Measurements from ENCODE around the gene HEY2. TPM values are rescaled to one million over a fixed set of nuclear protein-coding genes. Genes with fewer than 3 reads are reported as not detected.

HEY2 gene
- total and polyA plus RNA-seq, 7 experiments from 2014 or later = 0.14 to 0.46 (median 0.44) TPM; not detected in 2

DNA sequence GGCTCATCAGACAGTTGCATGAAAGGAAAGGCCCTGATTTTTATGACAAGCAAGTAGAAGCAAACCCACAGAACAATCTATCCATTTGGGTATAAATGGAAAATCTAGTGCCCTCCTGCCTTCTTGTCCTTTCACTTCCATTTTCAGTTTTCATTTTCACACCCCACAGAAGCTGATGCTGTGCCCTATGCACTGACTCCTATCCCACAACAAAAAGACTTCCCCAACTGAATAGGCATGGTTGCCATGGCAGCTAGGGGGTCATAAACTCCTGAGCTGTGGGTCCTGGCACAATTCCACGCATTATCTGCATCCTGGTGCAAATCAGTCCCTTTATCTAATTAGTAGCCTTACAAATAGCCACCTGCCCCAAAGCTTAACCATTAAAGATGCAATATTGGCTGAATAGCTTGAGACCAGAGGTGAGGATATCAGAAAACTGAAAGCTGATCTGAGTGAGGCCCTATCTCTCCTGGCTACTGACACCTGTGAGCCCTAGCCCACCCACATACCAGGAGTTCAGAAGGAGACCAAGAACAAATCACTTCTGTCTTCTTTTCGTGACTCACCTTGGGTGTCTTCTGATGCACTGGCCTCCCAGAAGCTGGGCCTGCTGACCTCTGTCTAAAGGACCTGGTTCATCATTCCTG is 34.9 kb upstream of the HEY2 start:
- Mint-ChIP-seq H3K4me1 (peaks cover 0 to 5% (median 0%) of the 10 kb centered on the region in 7 donors), H3K27me3 (peaks cover 0 to 6% (median 0%) of the 10 kb centered on the region in 5 donors), H3K4me3 (no peak overlapping the region), H3K27ac (no peak overlapping the region), H3K9me3 (peaks cover 0 to 16% (median 3%) of the 10 kb centered on the region in 11 donors), H3K36me3 (peaks cover 0 to 5% (median 0%) of the 10 kb centered on the region in 5 donors)
- CTCF ChIA-PET = no interaction called here
- no peak for ATAC-seq
- intact Hi-C loops (cut with micrococcal nuclease) = no loop called here
- Histone ChIP-seq H3K27ac (ENCODE audit: low read depth, low read length) (no peak overlapping the region), H3K27me3 (ENCODE audit: control insufficient read depth in 2 of 2, insufficient read depth in 2 of 2, low read length in 2 of 2) (no peaks in the 10 kb centered on the region), H3K36me3 (ENCODE audit: control insufficient read depth in 2 of 3, insufficient read depth in 3 of 3, low read length in 3 of 3) (no peaks in the 10 kb centered on the region), H3K9me3 (ENCODE audit: control insufficient read depth in 2 of 3, low read length in 3 of 3) (no peaks in the 10 kb centered on the region), H3K4me1 (ENCODE audit: control insufficient read depth in 2 of 2, insufficient read depth in 2 of 2, low read length in 2 of 2) (no peaks in the 10 kb centered on the region), H3K4me3 (ENCODE audit: low read length) (no peak overlapping the region)
- POLR2A ChIA-PET = no interaction called here
- no peak for DNase-seq

DNA sequence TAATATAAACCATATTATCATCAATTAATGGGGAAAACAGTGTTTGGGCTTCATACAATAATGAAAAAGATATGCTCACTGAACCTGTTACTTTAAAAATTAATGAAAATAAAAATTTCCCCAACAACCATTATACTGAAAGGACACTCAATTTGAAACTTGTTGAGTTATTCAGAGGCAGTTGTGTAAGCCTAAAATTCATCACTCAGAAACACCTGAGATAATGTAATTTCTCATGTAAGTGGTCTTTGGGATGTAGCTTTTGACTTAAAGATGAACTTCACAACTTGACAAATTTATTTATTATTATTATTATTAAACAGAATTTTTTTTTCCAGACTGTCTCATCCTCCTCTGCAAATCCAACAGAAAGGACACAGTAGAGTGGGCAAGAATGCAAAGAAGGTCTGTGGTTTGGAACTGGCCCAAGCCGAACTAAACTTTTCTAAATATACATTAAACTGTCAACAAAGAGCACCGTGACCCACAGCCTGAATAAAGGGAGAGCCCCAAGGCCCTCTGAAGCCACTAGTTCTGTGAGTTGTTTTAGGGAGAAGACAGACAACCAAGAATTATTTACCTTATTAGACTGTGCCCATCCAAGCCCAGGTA is 32.2 kb upstream of the HEY2 start:
- Mint-ChIP-seq H3K4me3 (no peak overlapping the region), H3K27me3 (peaks cover 5 to 15% (median 8%) of the 10 kb centered on the region in 5 donors), H3K27ac (no peak overlapping the region), H3K36me3 (peaks cover 0 to 6% (median 0%) of the 10 kb centered on the region in 5 donors), H3K9me3 (peaks cover 0 to 2% (median 0%) of the 10 kb centered on the region in 11 donors), H3K4me1 (peaks cover 0 to 5% (median 0%) of the 10 kb centered on the region in 7 donors)
- no peaks in the 10 kb centered on the region for H3K27me3 ChIP-seq (ENCODE audit: control insufficient read depth in 2 of 2, insufficient read depth in 2 of 2, low read length in 2 of 2)
- intact Hi-C loops (cut with micrococcal nuclease) = no loop called here
- no peaks in the 10 kb centered on the region for H3K4me1 ChIP-seq (ENCODE audit: control insufficient read depth in 2 of 2, insufficient read depth in 2 of 2, low read length in 2 of 2)
- H3K9me3 ChIP-seq (ENCODE audit: control insufficient read depth in 2 of 3, low read length in 3 of 3) = no peaks in the 10 kb centered on the region
- ChIA-PET POLR2A (no interaction called here), CTCF (no interaction called here)
- ATAC-seq (no peak), DNase-seq (no peak)
- no peaks in the 10 kb centered on the region for H3K36me3 ChIP-seq (ENCODE audit: control insufficient read depth in 2 of 3, insufficient read depth in 3 of 3, low read length in 3 of 3)
- H3K27ac ChIP-seq (ENCODE audit: low read depth, low read length) = no peak overlapping the region
- no peak overlapping the region for H3K4me3 ChIP-seq (ENCODE audit: low read length)

DNA sequence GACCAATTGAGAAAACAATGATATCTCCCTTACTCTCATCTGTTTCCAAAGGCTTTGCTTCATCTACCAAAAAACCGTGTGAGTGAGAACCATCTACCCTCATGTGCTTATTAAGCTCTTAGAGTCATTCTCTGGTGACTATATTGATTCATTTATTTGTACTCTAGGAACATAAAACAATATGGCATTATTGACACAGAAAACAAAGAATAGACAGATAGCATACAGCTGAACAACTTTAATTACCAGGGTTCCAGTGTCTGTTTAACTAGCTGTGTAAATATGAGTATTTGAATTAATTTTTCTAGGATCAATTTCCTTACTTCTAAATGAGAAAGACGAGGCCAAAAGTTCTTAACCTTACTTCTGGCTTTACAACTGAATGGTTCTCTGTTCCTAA is 31.3 kb upstream of the HEY2 start:
- no peak for ATAC-seq
- Histone ChIP-seq H3K36me3 (ENCODE audit: control insufficient read depth in 2 of 3, insufficient read depth in 3 of 3, low read length in 3 of 3) (no peaks in the 10 kb centered on the region), H3K27ac (ENCODE audit: low read depth, low read length) (no peak overlapping the region), H3K4me1 (ENCODE audit: control insufficient read depth in 2 of 2, insufficient read depth in 2 of 2, low read length in 2 of 2) (no peaks in the 10 kb centered on the region), H3K27me3 (ENCODE audit: control insufficient read depth in 2 of 2, insufficient read depth in 2 of 2, low read length in 2 of 2) (no peaks in the 10 kb centered on the region), H3K4me3 (ENCODE audit: low read length) (no peak overlapping the region), H3K9me3 (ENCODE audit: control insufficient read depth in 2 of 3, low read length in 3 of 3) (no peaks in the 10 kb centered on the region)
- H3K27me3 Mint-ChIP-seq = peaks cover 13 to 19% (median 17%) of the 10 kb centered on the region in 5 donors
- peaks cover 0 to 5% (median 0%) of the 10 kb centered on the region in 7 donors for H3K4me1 Mint-ChIP-seq
- peaks cover 0 to 2% (median 0%) of the 10 kb centered on the region in 11 donors for H3K9me3 Mint-ChIP-seq
- no peak overlapping the region for H3K27ac Mint-ChIP-seq
- H3K4me3 Mint-ChIP-seq = no peak overlapping the region
- DNase-seq = no peak
- peaks cover 0 to 6% (median 0%) of the 10 kb centered on the region in 5 donors for H3K36me3 Mint-ChIP-seq
- intact Hi-C loops (cut with micrococcal nuclease) = no loop called here
- CTCF ChIA-PET = interaction anchor here (0.7 kb wide), 1 partner anchor 771 kb away, joined by 3 read pairs; no protein-coding TSS in a partner anchor
- POLR2A ChIA-PET = no interaction called here

DNA sequence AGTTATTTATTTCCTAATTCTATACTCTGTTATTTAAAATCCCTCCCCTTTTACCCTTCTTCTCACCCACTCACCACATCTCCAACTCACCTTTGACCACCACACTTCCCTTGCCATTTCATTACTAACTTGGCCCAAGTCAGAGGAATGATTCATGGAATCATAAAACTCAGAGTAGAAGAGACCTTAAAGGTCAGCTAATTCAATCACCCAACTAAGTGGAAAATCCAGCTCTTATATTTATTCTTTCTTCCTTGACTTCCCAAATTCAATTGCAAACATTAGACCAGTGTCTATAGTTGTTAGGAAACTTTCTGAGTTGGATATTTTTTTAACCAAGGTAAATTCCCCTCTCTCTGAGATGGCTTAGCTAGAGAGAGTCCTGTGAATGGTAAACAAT is 26.5 kb upstream of the HEY2 start:
- Mint-ChIP-seq H3K9me3 (peaks cover 0 to 2% (median 0%) of the 10 kb centered on the region in 11 donors), H3K4me1 (no peaks in the 10 kb centered on the region), H3K36me3 (peaks cover 0 to 6% (median 0%) of the 10 kb centered on the region in 5 donors), H3K27me3 (peaks cover 16 to 39% (median 22%) of the 10 kb centered on the region in 5 donors), H3K27ac (no peak overlapping the region), H3K4me3 (no peak overlapping the region)
- Histone ChIP-seq H3K36me3 (ENCODE audit: control insufficient read depth in 2 of 3, insufficient read depth in 3 of 3, low read length in 3 of 3) (no peaks in the 10 kb centered on the region), H3K4me1 (ENCODE audit: control insufficient read depth in 2 of 2, insufficient read depth in 2 of 2, low read length in 2 of 2) (no peaks in the 10 kb centered on the region), H3K27ac (ENCODE audit: low read depth, low read length) (no peak overlapping the region), H3K4me3 (ENCODE audit: low read length) (no peak overlapping the region), H3K27me3 (ENCODE audit: control insufficient read depth in 2 of 2, insufficient read depth in 2 of 2, low read length in 2 of 2) (no peaks in the 10 kb centered on the region), H3K9me3 (ENCODE audit: control insufficient read depth in 2 of 3, low read length in 3 of 3) (no peaks in the 10 kb centered on the region)
- POLR2A ChIA-PET = no interaction called here
- ATAC-seq (no peak), DNase-seq (no peak)
- CTCF ChIA-PET = no interaction called here
- intact Hi-C loops (cut with micrococcal nuclease) = no loop called here

DNA sequence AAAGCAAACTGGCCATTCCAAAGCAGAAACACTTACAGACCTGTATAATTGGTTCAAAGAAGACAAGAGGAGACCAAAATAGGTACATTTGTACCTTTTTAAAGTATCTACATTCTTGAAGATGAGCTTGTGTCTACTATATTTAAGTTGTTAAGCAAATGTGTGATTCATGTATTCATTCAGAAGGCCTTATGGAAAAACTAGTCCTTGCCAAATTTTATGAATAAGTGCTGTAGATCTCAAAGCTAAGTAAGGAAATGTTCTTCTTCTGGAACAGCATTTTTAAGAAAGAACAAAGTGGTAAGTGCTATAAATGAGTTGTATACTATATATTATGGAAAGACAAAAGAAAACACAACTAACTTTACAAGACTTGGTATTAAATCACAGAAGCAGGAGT is 22.2 kb upstream of the HEY2 start:
- Histone ChIP-seq H3K27me3 (ENCODE audit: control insufficient read depth in 2 of 2, insufficient read depth in 2 of 2, low read length in 2 of 2) (peaks cover 0 to 3% of the 10 kb centered on the region in 2 donors), H3K27ac (ENCODE audit: low read depth, low read length) (no peak overlapping the region), H3K4me1 (ENCODE audit: control insufficient read depth in 2 of 2, insufficient read depth in 2 of 2, low read length in 2 of 2) (peaks cover 0 to 4% of the 10 kb centered on the region in 2 donors), H3K4me3 (ENCODE audit: low read length) (no peak overlapping the region), H3K36me3 (ENCODE audit: control insufficient read depth in 2 of 3, insufficient read depth in 3 of 3, low read length in 3 of 3) (no peaks in the 10 kb centered on the region), H3K9me3 (ENCODE audit: control insufficient read depth in 2 of 3, low read length in 3 of 3) (no peaks in the 10 kb centered on the region)
- peaks cover 14 to 51% (median 21%) of the 10 kb centered on the region in 5 donors for H3K27me3 Mint-ChIP-seq
- no peak for DNase-seq
- ATAC-seq = no peak
- ChIA-PET POLR2A (no interaction called here), CTCF (no interaction called here)
- H3K9me3 Mint-ChIP-seq = peaks cover 0 to 1% (median 0%) of the 10 kb centered on the region in 11 donors
- no peak overlapping the region for H3K27ac Mint-ChIP-seq
- H3K4me1 Mint-ChIP-seq = no peaks in the 10 kb centered on the region
- intact Hi-C loops (cut with micrococcal nuclease) = no loop called here
- H3K4me3 Mint-ChIP-seq = no peak overlapping the region
- H3K36me3 Mint-ChIP-seq = no peaks in the 10 kb centered on the region

DNA sequence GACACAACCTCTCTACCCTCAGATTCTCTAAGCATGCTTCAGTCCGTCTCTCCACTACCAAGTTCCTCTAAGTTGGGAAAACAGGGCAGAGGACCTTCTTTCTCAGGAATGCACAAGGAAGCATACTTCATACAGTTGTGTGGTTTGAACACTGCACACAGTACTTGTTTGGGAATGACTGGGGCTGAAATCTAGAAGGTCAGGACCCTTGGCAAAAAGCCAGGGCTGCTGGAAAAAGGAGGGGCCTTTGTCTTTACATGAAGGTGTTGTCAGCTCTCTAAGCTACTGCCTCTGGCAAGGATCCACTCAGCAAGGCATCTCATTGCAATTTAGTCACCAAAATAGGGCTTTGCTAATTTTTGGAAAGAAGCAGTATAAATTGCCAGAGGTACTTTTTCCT is 20.7 kb upstream of the HEY2 start:
- H3K9me3 ChIP-seq (ENCODE audit: control insufficient read depth in 2 of 3, low read length in 3 of 3) = no peaks in the 10 kb centered on the region
- H3K4me1 ChIP-seq (ENCODE audit: control insufficient read depth in 2 of 2, insufficient read depth in 2 of 2, low read length in 2 of 2) = peaks cover 0 to 4% of the 10 kb centered on the region in 2 donors
- no peak overlapping the region for H3K4me3 ChIP-seq (ENCODE audit: low read length)
- intact Hi-C loops (cut with micrococcal nuclease) = no loop called here
- POLR2A ChIA-PET = no interaction called here
- peaks cover 0 to 8% of the 10 kb centered on the region in 2 donors for H3K27me3 ChIP-seq (ENCODE audit: control insufficient read depth in 2 of 2, insufficient read depth in 2 of 2, low read length in 2 of 2)
- H3K36me3 ChIP-seq (ENCODE audit: control insufficient read depth in 2 of 3, insufficient read depth in 3 of 3, low read length in 3 of 3) = no peaks in the 10 kb centered on the region
- Mint-ChIP-seq H3K27me3 (peaks cover 13 to 55% (median 21%) of the 10 kb centered on the region in 5 donors), H3K9me3 (peaks cover 0 to 1% (median 0%) of the 10 kb centered on the region in 11 donors), H3K36me3 (no peaks in the 10 kb centered on the region), H3K4me1 (no peaks in the 10 kb centered on the region), H3K27ac (no peak overlapping the region), H3K4me3 (no peak overlapping the region)
- ATAC-seq (no peak), DNase-seq (no peak)
- H3K27ac ChIP-seq (ENCODE audit: low read depth, low read length) = no peak overlapping the region
- CTCF ChIA-PET = no interaction called here

DNA sequence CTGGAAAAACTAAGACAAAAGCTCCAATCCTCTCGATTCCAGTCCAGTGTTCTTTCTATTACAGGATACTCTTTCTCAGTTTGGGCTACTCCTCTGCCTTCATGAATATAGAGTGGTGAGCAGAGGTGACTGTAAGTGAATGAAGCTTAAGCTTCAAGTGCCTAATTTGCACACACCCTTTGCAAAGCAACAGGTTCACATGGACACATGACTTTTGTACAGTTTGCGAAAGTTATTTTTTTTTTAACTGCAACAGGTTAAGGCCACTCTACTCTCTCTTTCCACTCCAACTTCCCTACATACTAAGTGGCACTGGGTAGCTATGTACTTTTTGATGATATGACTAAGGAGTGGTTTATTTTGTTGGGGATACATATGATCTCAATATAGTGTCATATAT is 19.4 kb upstream of the HEY2 start:
- intact Hi-C loops (cut with micrococcal nuclease) = no loop called here
- POLR2A ChIA-PET = no interaction called here

More for the DNA sequence above, 19.4 kb upstream of the HEY2 start:
- Mint-ChIP-seq H3K4me3 (no peak overlapping the region), H3K9me3 (peaks cover 0 to 1% (median 0%) of the 10 kb centered on the region in 11 donors), H3K27me3 (peaks cover 14 to 56% (median 24%) of the 10 kb centered on the region in 5 donors), H3K27ac (no peak overlapping the region), H3K4me1 (no peaks in the 10 kb centered on the region), H3K36me3 (no peaks in the 10 kb centered on the region)
- Histone ChIP-seq H3K4me1 (ENCODE audit: control insufficient read depth in 2 of 2, insufficient read depth in 2 of 2, low read length in 2 of 2) (peaks cover 0 to 4% of the 10 kb centered on the region in 2 donors), H3K27ac (ENCODE audit: low read depth, low read length) (no peak overlapping the region), H3K4me3 (ENCODE audit: low read length) (no peak overlapping the region), H3K36me3 (ENCODE audit: control insufficient read depth in 2 of 3, insufficient read depth in 3 of 3, low read length in 3 of 3) (no peaks in the 10 kb centered on the region), H3K27me3 (ENCODE audit: control insufficient read depth in 2 of 2, insufficient read depth in 2 of 2, low read length in 2 of 2) (peaks cover 0 to 9% of the 10 kb centered on the region in 2 donors), H3K9me3 (ENCODE audit: control insufficient read depth in 2 of 3, low read length in 3 of 3) (no peaks in the 10 kb centered on the region)
- DNase-seq = no peak
- no peak for ATAC-seq
- CTCF ChIA-PET = no interaction called here

Measured in naive thymus-derived CD4-positive, alpha-beta T cell (primary cell).